ENCODE measurements around the gene TK2.

DNA sequence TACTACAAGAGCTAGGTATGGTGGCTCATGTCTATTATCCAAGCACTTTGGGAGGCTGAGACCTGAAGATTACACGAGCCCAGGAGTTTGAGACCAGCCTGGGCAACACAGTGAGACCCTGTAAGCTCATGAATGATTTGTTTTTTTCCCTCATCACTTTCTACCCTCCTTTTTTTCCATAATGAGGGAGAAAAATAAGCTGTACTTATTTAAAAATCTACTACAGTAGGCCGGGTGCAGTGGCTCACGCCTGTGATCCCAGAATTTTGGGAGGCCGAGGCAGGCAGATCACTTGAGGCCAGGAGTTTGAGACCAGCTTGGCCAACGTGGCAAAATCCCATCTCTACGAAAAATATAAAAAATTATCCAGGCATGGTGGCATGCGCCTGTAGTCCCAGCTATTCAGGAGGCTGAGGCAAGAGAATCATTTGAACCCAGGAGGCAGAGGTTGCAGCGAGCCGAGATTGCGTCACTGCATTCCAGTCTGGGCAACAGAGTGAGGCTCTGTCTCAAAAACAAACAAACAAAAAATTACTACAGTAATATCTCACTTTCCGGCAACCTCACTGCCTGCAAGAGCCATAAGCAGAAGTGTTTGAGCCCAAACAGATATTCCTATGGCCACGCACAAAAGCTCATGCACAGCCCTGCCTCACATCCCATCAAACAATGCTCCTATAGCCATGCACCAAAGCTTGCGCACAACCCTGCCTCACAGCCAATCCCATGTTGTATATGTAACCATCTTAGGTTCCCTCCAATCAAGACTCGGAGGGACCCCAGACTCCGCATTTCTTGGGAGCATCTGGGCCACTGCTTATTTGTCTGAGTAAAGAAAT lies 37.4 kb downstream of the TK2 start:
- TF ChIP-seq CTCF (IDR thresholded peaks at IDR 0.05) (no peak), POLR2A (IDR thresholded peaks at IDR 0.05) (peak in 1 of 3 donors; percentile 13)
